GM18873 (cell line): ENCODE results near the gene DAB2.
"Not testable (repeated sequence)": the region's sequence is repeated elsewhere in the genome, so short reads cannot be mapped to it uniquely, and the experiment has no call there.

ENCODE experiments used
- ATAC-seq: cut with Tn5 transposase; IDR thresholded peaks from one replicate; pipeline ENCODE4 v1.9.1; 2021; ENCODE audit warnings: mild to moderate bottlenecking, moderate library complexity, moderate number of reproducible peaks; ENCODE audit not compliant: unreplicated experiment, low FRiP score

The DAB2 gene

GRCh38 chr5:39422728-39423285 is 2.0 kb downstream of the DAB2 start:
- no peak for ATAC-seq

GRCh38 chr5:39422036-39422606 is 2.7 kb downstream of the DAB2 start:
- no peak for ATAC-seq

- ATAC-seq: no peak
These were observed 4.2 kb downstream of the DAB2 start for GRCh38 chr5:39420482-39421145.

- no peak for ATAC-seq
These were observed 5.0 kb downstream of the DAB2 start for GRCh38 chr5:39419796-39420195.

- no peak for ATAC-seq
These were observed 6.8 kb downstream of the DAB2 start for GRCh38 chr5:39417979-39418378.

- no peak for ATAC-seq
These were observed 9.6 kb downstream of the DAB2 start for GRCh38 chr5:39415201-39415600.

GRCh38 chr5:39414426-39414825 is 10.4 kb downstream of the DAB2 start:
- ATAC-seq: no peak

GRCh38 chr5:39413771-39414170 is 11.0 kb downstream of the DAB2 start:
- ATAC-seq: no peak

GRCh38 chr5:39412721-39413394 is 11.9 kb downstream of the DAB2 start:
- no peak for ATAC-seq

- ATAC-seq: no peak
These were observed 12.8 kb downstream of the DAB2 start for GRCh38 chr5:39411985-39412384.

- no peak for ATAC-seq
These were observed 13.7 kb downstream of the DAB2 start for GRCh38 chr5:39411061-39411460.

GRCh38 chr5:39409033-39409432 is 15.7 kb downstream of the DAB2 start:
- ATAC-seq: no peak

GRCh38 chr5:39405083-39405843 is 19.5 kb downstream of the DAB2 start:
- no peak for ATAC-seq

GRCh38 chr5:39403761-39404160 is 21.0 kb downstream of the DAB2 start:
- not testable (repeated sequence) for ATAC-seq

- ATAC-seq: not testable (repeated sequence)
These were observed 22.6 kb downstream of the DAB2 start for GRCh38 chr5:39402140-39402539.

- no peak for ATAC-seq
These were observed 23.8 kb downstream of the DAB2 start for GRCh38 chr5:39400713-39401578.

- no peak for ATAC-seq
These were observed 25.4 kb downstream of the DAB2 start for GRCh38 chr5:39399135-39400036.

- no peak for ATAC-seq
These were observed 27.9 kb downstream of the DAB2 start for GRCh38 chr5:39396843-39397242.

- ATAC-seq: no peak
These were observed 29.3 kb downstream of the DAB2 start for GRCh38 chr5:39395521-39395920.
